DND-41 (cell line): ENCODE measurements around the gene SDE2.

Source experiments
- EZH2 ChIP-seq: IDR thresholded peaks from 3 replicates; pipeline ENCODE4 v1.6.1; 2012; ENCODE audit warnings: borderline replicate concordance, low read depth, mild to moderate bottlenecking, moderate library complexity, low read length, inconsistent platforms; ENCODE audit not compliant: severe bottlenecking
- TF ChIP-seq, protein P1 (sequence below): IDR thresholded peaks from 2 replicates; pipeline ENCODE4 v1.5.1; 2012; ENCODE audit warnings: borderline replicate concordance, low read length, moderate library complexity, mild to moderate bottlenecking; ENCODE audit not compliant: poor library complexity, severe bottlenecking; ENCODE audit errors: extremely low read depth

DNA sequence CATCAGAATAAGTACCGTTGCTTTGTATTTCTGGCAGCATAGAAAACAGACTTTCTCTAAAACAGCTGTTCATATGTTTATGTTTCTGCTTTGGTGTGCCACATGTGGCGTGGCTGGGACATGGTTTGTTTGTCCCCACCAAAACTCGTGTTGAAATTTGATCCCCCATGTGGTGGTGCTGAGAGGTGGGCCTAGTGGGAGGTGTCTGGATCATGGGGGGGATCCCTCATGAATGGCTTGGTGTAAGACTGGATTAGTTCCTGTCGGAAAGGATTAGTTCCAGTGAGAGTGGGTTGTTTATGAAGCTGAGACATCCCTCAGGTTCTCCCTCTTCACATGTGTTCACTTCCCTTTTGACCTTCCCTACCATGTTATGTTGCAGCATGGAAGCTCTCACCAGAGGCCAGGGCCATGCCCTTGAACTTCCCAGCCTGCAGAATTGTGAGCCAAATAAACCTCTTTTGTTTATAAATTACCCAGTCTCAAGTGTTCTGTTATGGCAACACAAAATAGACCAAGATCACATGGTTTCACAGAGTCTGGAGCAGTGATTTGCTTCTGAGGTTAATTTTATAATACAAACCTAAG lies 45.5 kb upstream of the SDE2 start:
- TF ChIP-seq, protein P1, sequence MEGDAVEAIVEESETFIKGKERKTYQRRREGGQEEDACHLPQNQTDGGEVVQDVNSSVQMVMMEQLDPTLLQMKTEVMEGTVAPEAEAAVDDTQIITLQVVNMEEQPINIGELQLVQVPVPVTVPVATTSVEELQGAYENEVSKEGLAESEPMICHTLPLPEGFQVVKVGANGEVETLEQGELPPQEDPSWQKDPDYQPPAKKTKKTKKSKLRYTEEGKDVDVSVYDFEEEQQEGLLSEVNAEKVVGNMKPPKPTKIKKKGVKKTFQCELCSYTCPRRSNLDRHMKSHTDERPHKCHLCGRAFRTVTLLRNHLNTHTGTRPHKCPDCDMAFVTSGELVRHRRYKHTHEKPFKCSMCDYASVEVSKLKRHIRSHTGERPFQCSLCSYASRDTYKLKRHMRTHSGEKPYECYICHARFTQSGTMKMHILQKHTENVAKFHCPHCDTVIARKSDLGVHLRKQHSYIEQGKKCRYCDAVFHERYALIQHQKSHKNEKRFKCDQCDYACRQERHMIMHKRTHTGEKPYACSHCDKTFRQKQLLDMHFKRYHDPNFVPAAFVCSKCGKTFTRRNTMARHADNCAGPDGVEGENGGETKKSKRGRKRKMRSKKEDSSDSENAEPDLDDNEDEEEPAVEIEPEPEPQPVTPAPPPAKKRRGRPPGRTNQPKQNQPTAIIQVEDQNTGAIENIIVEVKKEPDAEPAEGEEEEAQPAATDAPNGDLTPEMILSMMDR, result no peak
- TF ChIP-seq EZH2, result no peak
